G401.6 (cell line): ENCODE data around the gene CFAP100.

Experiments used
- FAIRE-seq: peaks from 2 replicates; lab custom pipeline; 2012; peaks lifted over from hg19 to GRCh38; lab: Jason Lieb, UNC

CFAP100 gene

GRCh38 chr3:126377211-126377610, 17.5 kb upstream of the CFAP100 start:
- no peak for FAIRE-seq

GRCh38 chr3:126378341-126378751, 16.4 kb upstream of the CFAP100 start:
- FAIRE-seq: no peak

- no peak for FAIRE-seq
Measured at GRCh38 chr3:126380011-126380768, 14.5 kb upstream of the CFAP100 start.

GRCh38 chr3:126381966-126382365, 12.7 kb upstream of the CFAP100 start:
- FAIRE-seq: no peak

- no peak for FAIRE-seq
Measured at GRCh38 chr3:126389112-126389793, 5.5 kb upstream of the CFAP100 start.

- no peak for FAIRE-seq
Measured at GRCh38 chr3:126389794-126390146, 4.9 kb upstream of the CFAP100 start.

GRCh38 chr3:126390201-126390600, 4.5 kb upstream of the CFAP100 start:
- FAIRE-seq: no peak

- no peak for FAIRE-seq
Measured at GRCh38 chr3:126390751-126391150, 4.0 kb upstream of the CFAP100 start.

- no peak for FAIRE-seq
Measured at GRCh38 chr3:126391631-126392030, 3.1 kb upstream of the CFAP100 start.

- FAIRE-seq: no peak
Measured at GRCh38 chr3:126392246-126392645, 2.5 kb upstream of the CFAP100 start.

GRCh38 chr3:126393563-126393962, 1.1 kb upstream of the CFAP100 start:
- no peak for FAIRE-seq

- no peak for FAIRE-seq
Measured at GRCh38 chr3:126394977-126395321, 240 bp downstream of the CFAP100 start.

- FAIRE-seq: no peak
Measured at GRCh38 chr3:126395846-126396513, 1.3 kb downstream of the CFAP100 start.

GRCh38 chr3:126396536-126396935, 1.8 kb downstream of the CFAP100 start:
- FAIRE-seq: no peak

- FAIRE-seq: no peak
Measured at GRCh38 chr3:126397610-126398422, 3.1 kb downstream of the CFAP100 start.

- FAIRE-seq: no peak
Measured at GRCh38 chr3:126398423-126399350, 4.0 kb downstream of the CFAP100 start.

- FAIRE-seq: no peak
Measured at GRCh38 chr3:126399351-126399735, 4.6 kb downstream of the CFAP100 start.

- no peak for FAIRE-seq
Measured at GRCh38 chr3:126399756-126400155, 5.0 kb downstream of the CFAP100 start.

- FAIRE-seq: no peak
Measured at GRCh38 chr3:126401611-126402160, 7.0 kb downstream of the CFAP100 start.

GRCh38 chr3:126402178-126402577, 7.5 kb downstream of the CFAP100 start:
- FAIRE-seq: no peak

GRCh38 chr3:126402666-126403302, 8.1 kb downstream of the CFAP100 start:
- FAIRE-seq: no peak
